Caco-2 (cell line): Measurements from ENCODE around the gene UQCC2. TPM values are rescaled to one million over a fixed set of nuclear protein-coding genes. Genes with fewer than 3 reads are reported as not detected.

Source experiments
- BruUV-seq: library from RNA; stranded (reverse); fragments of 400-500 nt; replicated peaks from 2 replicates; lab custom pipeline; 2021; lab: Mats Ljungman, UMichigan
- CTCF ChIA-PET: fragments of 300-600 bp; sonication (Branson Sonifier 250); formaldehyde crosslinking; loops from one replicate; lab custom pipeline; 2022; ENCODE audit warnings: antibody characterized with exemption; lab: Charles Lee
- POLR2A ChIA-PET: fragments of 300-600 bp; sonication (Branson Sonifier 250); formaldehyde crosslinking; loops from one replicate; lab custom pipeline; 2022; ENCODE audit warnings: antibody characterized with exemption; lab: Charles Lee
- DNase-seq, 2 experiments: peaks; one replicate each; pipeline versions ENCODE4 v3.0.0 to v3.0.0-alpha.2; 2020 to 2022
- H3K27me3 ChIP-seq: replicated peaks from 2 replicates; pipeline ENCODE4 v1.6.0; 2011; ENCODE audit warnings: low read length; ENCODE audit not compliant: control insufficient read depth, insufficient read depth
- H3K36me3 ChIP-seq: 2 replicates; pipeline ENCODE4 v1.5.1; 2011; ENCODE audit warnings: low read length; ENCODE audit not compliant: control insufficient read depth, insufficient read depth
- H3K4me1 ChIP-seq: fragments of 250-450 bp; sonication (Bioruptor Pico); 2 replicates; pipeline ENCODE4 v1.5.1; 2020; ENCODE audit warnings: mild to moderate bottlenecking
- H3K4me3 ChIP-seq: 2 replicates; pipeline ENCODE4 v1.5.1; 2011; ENCODE audit warnings: low read depth, mild to moderate bottlenecking, control low read depth, low read length
- H3K9me3 ChIP-seq: fragments of 250-450 bp; sonication (Bioruptor Pico); 2 replicates; pipeline ENCODE4 v1.5.1; 2020; ENCODE audit warnings: mild to moderate bottlenecking, moderate library complexity
- H3K27ac Mint-ChIP-seq: one replicate; pipeline ENCODE4 v1.8.0; 2022; ENCODE audit warnings: mixed read lengths; ENCODE audit not compliant: unreplicated experiment
- H3K27me3 Mint-ChIP-seq: one replicate; pipeline ENCODE4 v1.8.0; 2022; ENCODE audit warnings: mixed read lengths; ENCODE audit not compliant: insufficient read depth, unreplicated experiment
- H3K36me3 Mint-ChIP-seq: one replicate; pipeline ENCODE4 v1.8.0; 2022; ENCODE audit warnings: mild to moderate bottlenecking, mixed read lengths; ENCODE audit not compliant: insufficient read depth, unreplicated experiment
- H3K4me1 Mint-ChIP-seq: one replicate; pipeline ENCODE4 v1.8.0; 2022; ENCODE audit warnings: low read depth, mixed read lengths; ENCODE audit not compliant: unreplicated experiment
- H3K4me3 Mint-ChIP-seq: one replicate; pipeline ENCODE4 v1.8.0; 2022; ENCODE audit warnings: mild to moderate bottlenecking, moderate library complexity, mixed read lengths; ENCODE audit not compliant: unreplicated experiment
- H3K9me3 Mint-ChIP-seq: one replicate; pipeline ENCODE4 v1.8.0; 2022; ENCODE audit warnings: mixed read lengths; ENCODE audit not compliant: unreplicated experiment
- intact Hi-C: fragments of 100-400 bp; cut with micrococcal nuclease; formaldehyde crosslinking; loops from one replicate; pipeline ENCODE4 v1.10.0; 2022; ENCODE audit not compliant: unreplicated experiment
- total RNA-seq: library from RNA; stranded (reverse); gene quantifications from 2 replicates; pipeline ENCODE4 v1.2.3, GENCODE V29; 2022
- TF ChIP-seq, protein P1 (sequence below), 2 experiments: fragments of 200-600 bp in 1 of 2; IDR thresholded peaks; 1 replicate in 1 of 2; 2 replicates in 1 of 2; pipeline versions ENCODE4 v1.5.1 to v1.8.0; 2011 to 2022; ENCODE audit warnings: antibody characterized with exemption in 1 of 2, control low read depth in 1 of 2, inconsistent platforms in 1 of 2, low read depth in 1 of 2, low read length in 1 of 2, mild to moderate bottlenecking in 1 of 2, moderate library complexity in 1 of 2; ENCODE audit not compliant: insufficient read depth in 1 of 2, severe bottlenecking in 1 of 2, unreplicated experiment in 1 of 2

The UQCC2 gene
- total RNA-seq, 1 experiment from 2014 or later = 122 TPM

GRCh38 chr6:33661106-33661838 is 50.2 kb downstream of the UQCC2 start:
- intact Hi-C loops = no loop called here
- POLR2A ChIA-PET = no interaction called here
- Histone ChIP-seq H3K4me3 (no peak overlapping the region), H3K4me1 (no peaks in the 10 kb centered on the region), H3K36me3 (no peaks in the 10 kb centered on the region), H3K9me3 (no peaks in the 10 kb centered on the region), H3K27me3 (no peaks in the 10 kb centered on the region)
- no peaks in the 10 kb centered on the region for H3K27me3 Mint-ChIP-seq
- no TSS peak for BruUV-seq
- no peaks in the 10 kb centered on the region for H3K9me3 Mint-ChIP-seq
- H3K27ac Mint-ChIP-seq = no peak overlapping the region
- H3K36me3 Mint-ChIP-seq = peaks cover 12% of the 10 kb centered on the region
- TF ChIP-seq, protein P1, sequence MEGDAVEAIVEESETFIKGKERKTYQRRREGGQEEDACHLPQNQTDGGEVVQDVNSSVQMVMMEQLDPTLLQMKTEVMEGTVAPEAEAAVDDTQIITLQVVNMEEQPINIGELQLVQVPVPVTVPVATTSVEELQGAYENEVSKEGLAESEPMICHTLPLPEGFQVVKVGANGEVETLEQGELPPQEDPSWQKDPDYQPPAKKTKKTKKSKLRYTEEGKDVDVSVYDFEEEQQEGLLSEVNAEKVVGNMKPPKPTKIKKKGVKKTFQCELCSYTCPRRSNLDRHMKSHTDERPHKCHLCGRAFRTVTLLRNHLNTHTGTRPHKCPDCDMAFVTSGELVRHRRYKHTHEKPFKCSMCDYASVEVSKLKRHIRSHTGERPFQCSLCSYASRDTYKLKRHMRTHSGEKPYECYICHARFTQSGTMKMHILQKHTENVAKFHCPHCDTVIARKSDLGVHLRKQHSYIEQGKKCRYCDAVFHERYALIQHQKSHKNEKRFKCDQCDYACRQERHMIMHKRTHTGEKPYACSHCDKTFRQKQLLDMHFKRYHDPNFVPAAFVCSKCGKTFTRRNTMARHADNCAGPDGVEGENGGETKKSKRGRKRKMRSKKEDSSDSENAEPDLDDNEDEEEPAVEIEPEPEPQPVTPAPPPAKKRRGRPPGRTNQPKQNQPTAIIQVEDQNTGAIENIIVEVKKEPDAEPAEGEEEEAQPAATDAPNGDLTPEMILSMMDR (IDR thresholded peaks at IDR 0.05; ENCODE audit: insufficient read depth in 1 of 2, low read depth in 1 of 2, low read length in 1 of 2, severe bottlenecking in 1 of 2, unreplicated experiment in 1 of 2) = no peak
- no peak for DNase-seq
- no peak overlapping the region for H3K4me3 Mint-ChIP-seq
- H3K4me1 Mint-ChIP-seq = no peaks in the 10 kb centered on the region
- CTCF ChIA-PET = interaction anchor here (0.5 kb wide), 1 partner anchor 882 kb away, joined by 4 read pairs; no protein-coding TSS in a partner anchor

GRCh38 chr6:33659986-33660385 is 51.5 kb downstream of the UQCC2 start:
- H3K4me3 Mint-ChIP-seq = no peak overlapping the region
- H3K36me3 Mint-ChIP-seq = peaks cover 17% of the 10 kb centered on the region
- no peak overlapping the region for H3K4me3 ChIP-seq
- no peak for DNase-seq
- intact Hi-C loops = no loop called here
- POLR2A ChIA-PET = no interaction called here
- no peaks in the 10 kb centered on the region; the same call in 1 of the 2 replicates for H3K36me3 ChIP-seq
- no peaks in the 10 kb centered on the region for H3K9me3 Mint-ChIP-seq
- no peaks in the 10 kb centered on the region for H3K4me1 Mint-ChIP-seq
- H3K27me3 ChIP-seq = no peaks in the 10 kb centered on the region
- no TSS peak for BruUV-seq
- H3K27me3 Mint-ChIP-seq = no peaks in the 10 kb centered on the region
- H3K4me1 ChIP-seq = no peaks in the 10 kb centered on the region
- H3K27ac Mint-ChIP-seq = no peak overlapping the region
- H3K9me3 ChIP-seq = no peaks in the 10 kb centered on the region
- CTCF ChIA-PET = no interaction called here
- TF ChIP-seq, protein P1 (IDR thresholded peaks at IDR 0.05; ENCODE audit: insufficient read depth in 1 of 2, low read depth in 1 of 2, low read length in 1 of 2, severe bottlenecking in 1 of 2, unreplicated experiment in 1 of 2) = no peak

DNA sequence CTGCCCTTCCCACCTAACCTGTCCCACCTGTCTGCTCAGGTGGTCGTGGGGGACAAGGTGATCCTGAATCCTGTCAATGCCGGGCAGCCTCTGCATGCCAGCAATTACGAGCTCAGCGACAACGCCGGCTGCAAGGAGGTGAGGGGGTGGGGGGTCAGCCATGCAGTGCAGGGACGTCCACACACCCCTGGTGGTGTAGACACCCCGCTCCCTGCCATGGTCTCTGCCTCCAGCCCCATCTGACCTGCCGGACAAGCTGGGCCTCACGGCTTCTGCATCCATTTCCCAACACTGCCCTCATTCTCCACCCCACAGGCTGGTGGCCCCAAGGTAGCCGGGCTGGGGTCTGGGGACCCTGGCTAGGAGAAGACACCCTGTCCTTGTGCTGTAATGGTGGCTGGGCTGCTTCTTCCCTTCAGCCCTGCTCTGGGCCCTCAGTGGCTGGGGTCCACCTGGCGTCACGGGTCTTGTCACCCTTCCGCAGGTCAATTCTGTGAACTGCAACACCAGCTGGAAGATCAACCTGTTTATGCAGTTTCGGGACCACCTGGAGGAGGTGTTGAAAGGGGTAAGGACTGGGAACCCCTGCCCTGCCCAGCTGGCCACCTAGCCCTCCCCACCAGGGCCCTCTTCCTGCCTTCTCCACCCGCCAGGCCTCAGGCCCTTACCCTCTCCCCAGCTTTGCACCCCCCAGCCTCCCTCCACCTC is 52.4 kb downstream of the UQCC2 start:
- Histone ChIP-seq H3K9me3 (no peaks in the 10 kb centered on the region), H3K27me3 (no peaks in the 10 kb centered on the region), H3K4me1 (no peaks in the 10 kb centered on the region), H3K36me3 (peaks cover 2% of the 10 kb centered on the region), H3K4me3 (no peak overlapping the region)
- H3K27me3 Mint-ChIP-seq = no peaks in the 10 kb centered on the region
- H3K36me3 Mint-ChIP-seq = peaks cover 24% of the 10 kb centered on the region
- intact Hi-C loops = no loop called here
- TF ChIP-seq, protein P1 (IDR thresholded peaks at IDR 0.05; ENCODE audit: insufficient read depth in 1 of 2, low read depth in 1 of 2, low read length in 1 of 2, severe bottlenecking in 1 of 2, unreplicated experiment in 1 of 2) = no peak
- no TSS peak for BruUV-seq
- H3K9me3 Mint-ChIP-seq = no peaks in the 10 kb centered on the region
- ChIA-PET POLR2A (no interaction called here), CTCF (no interaction called here)
- DNase-seq = no peak
- no peak overlapping the region for H3K4me3 Mint-ChIP-seq
- H3K4me1 Mint-ChIP-seq = no peaks in the 10 kb centered on the region
- no peak overlapping the region for H3K27ac Mint-ChIP-seq
